Stomach (tissue), 9 donors: ENCODE measurements around the gene SHISAL1. TPM values are rescaled to one million over a fixed set of nuclear protein-coding genes. Genes with fewer than 3 reads are reported as not detected.

Experiments used
- DNase-seq, 2 donors: peaks; one replicate each; pipeline versions ENCODE4 v3.0.0 to v3.0.0-alpha.2; 2013 to 2019
- H3K27ac ChIP-seq, 5 donors: fragments of 200-600 bp in 4 of 5; sonication (generic) in 4 of 5; one replicate each; pipeline ENCODE4 v1.5.1; 2013 to 2019; ENCODE audit warnings: mild to moderate bottlenecking in 1 of 5, moderate library complexity in 1 of 5
- H3K27me3 ChIP-seq, 3 donors: fragments of 200-600 bp; sonication (generic); one replicate each; pipeline ENCODE4 v1.5.1; 2017 to 2019; ENCODE audit warnings: mixed run types in 1 of 3
- H3K36me3 ChIP-seq, 4 donors: fragments of 200-600 bp; sonication (generic); 1 replicate in 3 of 4; 2 replicates in 1 of 4; pipeline ENCODE4 v1.5.1; 2016 to 2019
- H3K4me1 ChIP-seq, 4 donors: fragments of 200-600 bp; sonication (generic); one replicate each; pipeline ENCODE4 v1.5.1; 2016 to 2019
- H3K4me3 ChIP-seq, 4 donors: fragments of 200-600 bp; sonication (generic) in 3 of 4; one replicate each; pipeline ENCODE4 v1.5.1; 2016 to 2019; ENCODE audit warnings: mild to moderate bottlenecking in 1 of 4
- H3K9me3 ChIP-seq, 4 donors: fragments of 200-600 bp; sonication (generic); one replicate each; pipeline ENCODE4 v1.5.1; 2016 to 2019
- CTCF ChIP-seq, 7 experiments: fragments of 450-650 bp in 4 of 7; fragments of 200-600 bp in 3 of 7; sonication (generic) in 3 of 7; IDR thresholded peaks; one replicate each; pipeline ENCODE4 v1.5.1; 2016 to 2019; ENCODE audit warnings: antibody characterized with exemption in 7 of 7, control low read depth in 2 of 7, mild to moderate bottlenecking in 1 of 7
- EP300 ChIP-seq: sonication (generic); formaldehyde crosslinking; IDR thresholded peaks from one replicate; pipeline ENCODE4 v1.6.1; 2017; ENCODE audit warnings: antibody characterized with exemption
- POLR2A ChIP-seq, 4 donors: fragments of 450-650 bp; IDR thresholded peaks; one replicate each; pipeline ENCODE4 v1.6.1; 2016; ENCODE audit warnings: antibody characterized with exemption in 4 of 4, control low read depth in 2 of 4, mild to moderate bottlenecking in 1 of 4, moderate library complexity in 1 of 4
- POLR2AphosphoS5 ChIP-seq, 3 donors: sonication (generic); formaldehyde crosslinking; IDR thresholded peaks; one replicate each; pipeline ENCODE4 v1.6.1; 2016; ENCODE audit warnings: antibody characterized with exemption in 3 of 3
- WGBS, 5 donors: extraction: QIAGEN DNeasy Blood & Tissue Kit in 3 of 5; methylation state at CpG; one replicate each; pipeline versions ENCODE4 v1.1.5 to v1.1.7; 2013 to 2018; 5-methylcytosine and 5-hydroxymethylcytosine counted together
- intact Hi-C: fragments of 100-400 bp; cut with DNase I; formaldehyde crosslinking; loops from one replicate; pipeline ENCODE4 v1.15.1; 2023; ENCODE audit warnings: low total_unique reads
- polyA plus RNA-seq, 3 donors: library from polyadenylated mRNA; stranded (reverse); fragments of 200-250 nt; gene quantifications; one replicate each; pipeline ENCODE4 v1.2.3, GENCODE V29; 2013
- total RNA-seq, 5 donors: library from RNA; depleted of rRNA; stranded (reverse); fragments of >200 nt; gene quantifications; one replicate each; pipeline versions ENCODE4 v1.1.0 to v1.2.3, GENCODE V29; 2014 to 2016
- donor health status: healthy with polysubstance abuse.
- donor health status: Bipolar disorder and iron deficiency.
- donor health status: healthy.

Gene SHISAL1
- total and polyA plus RNA-seq, 8 donors = 0.43 to 19.3 (median 1.2) TPM

- Histone ChIP-seq H3K4me3 (no peak overlapping the region), H3K36me3 (no peaks in the 10 kb centered on the region), H3K4me1 (peaks cover 0 to 5% (median 0%) of the 10 kb centered on the region in 4 donors), H3K27me3 (peaks cover 0 to 8% (median 0%) of the 10 kb centered on the region in 3 donors), H3K27ac (no peak overlapping the region), H3K9me3 (no peaks in the 10 kb centered on the region)
- 80 to 87% (median 86%) methylated on average over 17 of the region's 17 CpGs for WGBS, 5 donors
- TF ChIP-seq POLR2A (IDR thresholded peaks at IDR 0.05) (no peak), CTCF (IDR thresholded peaks at IDR 0.05) (no peak), POLR2AphosphoS5 (IDR thresholded peaks at IDR 0.05) (no peak), EP300 (no peak)
- no peak for DNase-seq
- intact Hi-C loops = no loop called here
Measured at GRCh38 chr22:44269757-44270555, 42.8 kb downstream of the SHISAL1 start.

- no peaks in the 10 kb centered on the region for H3K9me3 ChIP-seq
- no peak for DNase-seq
- H3K27me3 ChIP-seq = peaks cover 0 to 8% (median 0%) of the 10 kb centered on the region in 3 donors
- TF ChIP-seq POLR2AphosphoS5 (IDR thresholded peaks at IDR 0.05) (no peak), EP300 (no peak), POLR2A (IDR thresholded peaks at IDR 0.05) (no peak), CTCF (IDR thresholded peaks at IDR 0.05) (no peak)
- 78 to 85% (median 81%) methylated on average over 5 of the region's 5 CpGs for WGBS, 5 donors
- H3K27ac ChIP-seq = no peak overlapping the region
- H3K4me3 ChIP-seq = no peak overlapping the region
- no peaks in the 10 kb centered on the region for H3K36me3 ChIP-seq
- peaks cover 0 to 5% (median 0%) of the 10 kb centered on the region in 4 donors for H3K4me1 ChIP-seq
- intact Hi-C loops = no loop called here
Measured at GRCh38 chr22:44269117-44269498, 43.6 kb downstream of the SHISAL1 start.

GRCh38 chr22:44268431-44269116 is 44.2 kb downstream of the SHISAL1 start:
- TF ChIP-seq POLR2A (IDR thresholded peaks at IDR 0.05) = no peak
- TF ChIP-seq POLR2AphosphoS5 (IDR thresholded peaks at IDR 0.05) = no peak
- TF ChIP-seq EP300 = no peak
- no peak for TF ChIP-seq CTCF (IDR thresholded peaks at IDR 0.05)
- peaks cover 0 to 5% (median 0%) of the 10 kb centered on the region in 4 donors for H3K4me1 ChIP-seq
- WGBS, 5 donors = 74 to 86% (median 79%) methylated on average over 18 of the region's 18 CpGs
- H3K27me3 ChIP-seq = peaks cover 0 to 8% (median 0%) of the 10 kb centered on the region in 3 donors
- no peak for DNase-seq
- no peak overlapping the region for H3K4me3 ChIP-seq
- no peaks in the 10 kb centered on the region for H3K36me3 ChIP-seq
- no peaks in the 10 kb centered on the region for H3K9me3 ChIP-seq
- no peak overlapping the region for H3K27ac ChIP-seq
- intact Hi-C loops = no loop called here

GRCh38 chr22:44267856-44268255 is 44.9 kb downstream of the SHISAL1 start:
- H3K4me3 ChIP-seq = no peak overlapping the region
- H3K4me1 ChIP-seq = peaks cover 0 to 5% (median 0%) of the 10 kb centered on the region in 4 donors
- peaks cover 0 to 8% (median 0%) of the 10 kb centered on the region in 3 donors for H3K27me3 ChIP-seq
- no peak for DNase-seq
- intact Hi-C loops = no loop called here
- WGBS, 5 donors = 64 to 80% (median 77%) methylated on average over 5 of the region's 5 CpGs
- TF ChIP-seq POLR2AphosphoS5 (IDR thresholded peaks at IDR 0.05) (no peak), EP300 (no peak), CTCF (IDR thresholded peaks at IDR 0.05) (no peak), POLR2A (IDR thresholded peaks at IDR 0.05) (no peak)
- no peak overlapping the region for H3K27ac ChIP-seq
- no peaks in the 10 kb centered on the region for H3K36me3 ChIP-seq
- no peaks in the 10 kb centered on the region for H3K9me3 ChIP-seq
